Measurements from ENCODE around the gene WNT3A.

- TF ChIP-seq EZH2 (IDR thresholded peaks at IDR 0.05; ENCODE audit: low read depth) = no peak
- 0 out of 2 replicates have a peak, but pooled peaks have one; percentile 30 for TF ChIP-seq CTCF (conservative IDR thresholded peaks at IDR 0.05)
These were observed 67.2 kb downstream of the WNT3A start for GRCh38 chr1:228073857-228074545.
